HUES64 (cell line): ENCODE results near the gene TMEM119.

Source experiments
- H3K27ac ChIP-seq: 2 replicates; pipeline ENCODE4 v1.7.0; 2013; ENCODE audit warnings: low read depth, low read length, inconsistent platforms
- H3K27me3 ChIP-seq: 2 replicates; pipeline ENCODE4 v1.6.1; 2013; ENCODE audit warnings: mild to moderate bottlenecking, low read length; ENCODE audit not compliant: insufficient read depth
- H3K36me3 ChIP-seq: 2 replicates; pipeline ENCODE4 v1.6.1; 2013; ENCODE audit warnings: mild to moderate bottlenecking, low read length; ENCODE audit not compliant: insufficient read depth
- H3K4me1 ChIP-seq: 2 replicates; pipeline ENCODE4 v1.6.1; 2013; ENCODE audit warnings: mild to moderate bottlenecking, low read length, moderate library complexity; ENCODE audit not compliant: insufficient read depth
- H3K4me3 ChIP-seq: 2 replicates; pipeline ENCODE4 v1.5.1; 2013; ENCODE audit warnings: mild to moderate bottlenecking, low read length, moderate library complexity
- H3K9ac ChIP-seq: 2 replicates; pipeline ENCODE4 v1.6.1; 2013; ENCODE audit warnings: mild to moderate bottlenecking, low read depth, low read length
- H3K9me3 ChIP-seq: 2 replicates; pipeline ENCODE4 v1.6.1; 2013; ENCODE audit warnings: low read depth, low read length; ENCODE audit not compliant: insufficient read depth
- WGBS: fragments of 150-250, 120-280 bp; methylation state at CpG from one replicate; pipeline ENCODE4 v1.1.7; 2013; ENCODE audit warnings: missing lambda C conversion rate; 5-methylcytosine and 5-hydroxymethylcytosine counted together

TMEM119 gene

DNA sequence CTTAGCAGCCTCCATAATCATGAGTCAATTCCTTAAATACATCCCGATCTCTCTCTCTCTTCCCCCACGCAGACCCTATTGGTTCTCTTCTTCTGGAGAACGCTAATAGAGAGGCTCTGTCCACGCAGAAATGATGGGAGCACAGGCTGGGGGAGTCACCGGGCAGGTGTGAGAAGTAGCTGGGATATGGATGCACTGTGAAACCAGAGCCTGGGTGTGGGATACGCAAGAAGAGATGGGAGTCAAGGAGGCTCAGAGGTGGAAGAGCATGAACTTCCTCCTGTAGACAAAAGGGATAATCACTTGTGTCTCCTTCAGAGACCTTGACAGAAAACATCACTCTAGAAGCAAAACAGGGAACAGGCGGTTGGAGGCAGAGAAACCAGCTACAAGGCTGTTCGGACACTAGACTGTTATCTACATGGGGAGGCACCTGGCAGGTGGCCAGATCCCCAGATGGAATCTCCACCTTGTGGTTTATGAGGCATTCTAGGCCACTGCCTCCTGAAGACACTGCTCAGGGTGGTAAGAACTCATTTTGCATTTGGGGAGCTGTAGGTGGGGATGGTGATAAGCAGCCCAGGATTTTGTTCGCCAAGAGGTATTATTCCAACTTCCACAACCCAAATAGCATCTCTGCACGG lies 43.0 kb upstream of the TMEM119 start:
- Histone ChIP-seq H3K9me3 (no peaks in the 10 kb centered on the region), H3K27me3 (no peaks in the 10 kb centered on the region), H3K27ac (no peak overlapping the region), H3K36me3 (peaks cover 18% of the 10 kb centered on the region), H3K4me1 (peaks cover 37% of the 10 kb centered on the region), H3K9ac (no peak overlapping the region), H3K4me3 (no peak overlapping the region)
- WGBS: 89% methylated on average over 10 of the region's 10 CpGs

DNA sequence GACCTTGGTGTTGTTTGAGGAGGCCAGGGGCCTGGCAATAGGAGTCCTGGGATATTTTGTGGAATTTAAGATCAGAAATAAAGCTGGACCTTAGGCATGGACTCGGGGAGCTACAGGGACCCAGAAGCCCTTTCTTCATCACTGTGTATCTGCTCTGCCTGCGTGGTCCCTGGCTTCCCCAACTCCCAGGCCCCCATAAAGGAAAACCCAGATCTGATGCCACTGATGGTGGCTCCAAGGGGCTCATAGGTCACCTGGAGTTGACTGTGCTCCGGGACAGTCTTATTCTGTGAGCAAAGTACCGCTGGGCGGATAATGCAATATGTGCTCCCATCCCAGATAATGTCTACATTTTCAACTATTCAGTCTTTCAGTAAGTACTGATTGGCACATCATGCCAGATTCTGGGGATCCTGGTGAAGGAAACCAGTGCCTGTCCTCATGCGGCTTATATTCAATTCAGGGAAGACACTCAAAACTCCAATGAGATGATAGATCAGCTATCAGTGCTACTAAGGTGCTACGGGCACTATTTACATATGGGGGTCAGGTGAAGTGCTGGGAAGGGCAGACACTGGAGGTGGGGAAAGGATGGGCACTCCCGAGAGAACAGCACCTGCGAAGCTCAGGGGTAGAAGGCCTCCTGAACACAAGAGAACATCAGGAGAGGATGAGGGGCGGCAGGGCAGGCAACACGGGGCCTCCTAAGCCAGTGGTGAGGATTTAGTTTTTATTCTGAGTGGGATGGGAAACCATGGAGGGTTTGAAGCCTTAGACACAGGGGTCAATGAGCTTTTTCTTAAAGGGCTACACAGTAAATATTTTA lies 41.3 kb upstream of the TMEM119 start:
- Histone ChIP-seq H3K36me3 (peaks cover 1% of the 10 kb centered on the region; the same call in 1 of the 2 replicates), H3K9me3 (no peaks in the 10 kb centered on the region), H3K27me3 (no peaks in the 10 kb centered on the region), H3K4me1 (peaks cover 48% of the 10 kb centered on the region), H3K27ac (peak overlapping the region; percentile 93), H3K4me3 (no peak overlapping the region), H3K9ac (peak overlapping the region; percentile 55; the same call in 1 of the 2 replicates)
- 91% methylated on average over 11 of the region's 11 CpGs for WGBS

DNA sequence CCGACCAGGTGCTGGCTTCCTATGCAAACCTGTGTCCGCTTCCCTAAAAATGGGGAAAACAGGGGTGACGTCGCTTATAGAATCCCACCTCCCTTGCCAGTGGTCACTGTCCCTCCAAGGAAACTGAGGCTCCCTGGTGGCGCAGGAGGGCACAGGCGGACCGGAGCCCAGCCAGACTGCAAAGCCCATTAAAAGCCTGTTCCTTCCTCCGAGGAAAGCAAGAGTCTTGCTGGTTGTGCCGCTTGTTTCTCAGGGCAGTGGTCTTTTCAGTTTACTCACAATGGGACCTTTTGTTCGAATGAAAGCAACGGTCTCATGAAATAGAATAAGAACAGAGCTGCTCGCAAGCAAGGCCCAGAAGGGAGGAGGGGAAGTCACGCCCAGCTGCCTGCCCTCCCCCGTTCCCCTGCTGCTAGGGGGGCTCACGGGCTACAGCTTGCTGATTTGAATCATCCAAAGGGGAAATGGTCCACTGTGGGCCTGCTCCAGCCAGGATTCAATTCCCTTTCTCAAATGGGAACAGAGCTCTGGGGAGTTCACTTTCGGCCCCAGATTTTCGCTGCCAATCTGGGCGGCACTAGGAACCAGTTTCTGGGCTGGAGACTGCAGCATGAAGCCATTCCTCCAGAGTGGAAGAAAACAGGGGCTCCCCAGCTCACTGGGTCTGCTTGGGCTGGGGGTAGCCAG lies 40.4 kb upstream of the TMEM119 start:
- peak overlapping the region; percentile 55 for H3K9ac ChIP-seq
- H3K36me3 ChIP-seq: no peaks in the 10 kb centered on the region
- H3K9me3 ChIP-seq: no peaks in the 10 kb centered on the region
- peak overlapping the region; percentile 14; the same call in 1 of the 2 replicates for H3K4me3 ChIP-seq
- WGBS: 23% methylated on average over 18 of the region's 18 CpGs
- H3K4me1 ChIP-seq: peaks cover 50% of the 10 kb centered on the region
- no peaks in the 10 kb centered on the region for H3K27me3 ChIP-seq
- peak overlapping the region; percentile 93 for H3K27ac ChIP-seq

DNA sequence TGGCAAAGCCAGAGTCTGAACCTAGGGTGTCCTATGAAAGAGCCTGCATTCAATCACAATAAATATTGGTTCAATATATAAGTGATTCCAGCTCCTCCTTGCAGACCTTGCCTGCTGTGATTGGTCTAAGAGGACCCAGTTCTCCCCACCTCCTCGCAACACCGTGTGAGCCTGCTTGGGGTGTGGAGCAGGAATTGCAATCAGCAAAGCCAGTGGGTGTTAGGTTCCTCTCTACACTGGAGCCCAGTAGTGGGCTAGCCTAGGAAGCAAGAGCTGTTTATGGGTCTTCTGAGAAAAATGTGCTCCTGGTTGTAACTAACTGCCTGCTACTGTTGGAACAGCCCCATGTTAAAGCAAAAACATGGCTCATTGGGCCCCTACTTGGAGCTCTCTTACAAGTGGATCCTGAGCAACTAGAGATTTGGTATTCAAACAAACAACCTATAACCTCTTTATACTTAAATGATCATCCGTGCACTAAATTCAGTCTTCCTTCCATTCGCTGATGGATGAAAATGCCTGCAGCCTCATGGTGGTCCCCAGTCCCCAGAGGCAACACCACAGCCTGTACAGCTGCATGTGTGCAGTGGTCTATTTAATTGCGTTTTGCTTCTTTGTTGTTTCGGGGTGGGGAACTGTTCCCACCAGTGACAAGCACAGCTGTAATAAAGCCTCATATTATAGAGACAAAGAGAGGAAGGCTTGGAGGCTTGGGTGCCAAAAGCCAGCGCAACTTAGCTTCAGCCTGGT lies 39.5 kb upstream of the TMEM119 start:
- Histone ChIP-seq H3K4me3 (no peak overlapping the region), H3K4me1 (peaks cover 50% of the 10 kb centered on the region), H3K36me3 (no peaks in the 10 kb centered on the region), H3K9me3 (no peaks in the 10 kb centered on the region), H3K27ac (peak overlapping the region; percentile 93; the same call in 1 of the 2 replicates), H3K27me3 (no peaks in the 10 kb centered on the region), H3K9ac (peak overlapping the region; percentile 55; the same call in 1 of the 2 replicates)
- WGBS: 78% methylated on average over 7 of the region's 7 CpGs

- Histone ChIP-seq H3K4me3 (no peak overlapping the region), H3K4me1 (peaks cover 50% of the 10 kb centered on the region), H3K27ac (no peak overlapping the region; the same call in 1 of the 2 replicates), H3K36me3 (no peaks in the 10 kb centered on the region), H3K9ac (peak overlapping the region; percentile 26; the same call in 1 of the 2 replicates), H3K9me3 (no peaks in the 10 kb centered on the region), H3K27me3 (no peaks in the 10 kb centered on the region)
- WGBS: 88% methylated on average over 5 of the region's 6 CpGs
These were observed 38.3 kb upstream of the TMEM119 start for GRCh38 chr12:108635997-108636808.

DNA sequence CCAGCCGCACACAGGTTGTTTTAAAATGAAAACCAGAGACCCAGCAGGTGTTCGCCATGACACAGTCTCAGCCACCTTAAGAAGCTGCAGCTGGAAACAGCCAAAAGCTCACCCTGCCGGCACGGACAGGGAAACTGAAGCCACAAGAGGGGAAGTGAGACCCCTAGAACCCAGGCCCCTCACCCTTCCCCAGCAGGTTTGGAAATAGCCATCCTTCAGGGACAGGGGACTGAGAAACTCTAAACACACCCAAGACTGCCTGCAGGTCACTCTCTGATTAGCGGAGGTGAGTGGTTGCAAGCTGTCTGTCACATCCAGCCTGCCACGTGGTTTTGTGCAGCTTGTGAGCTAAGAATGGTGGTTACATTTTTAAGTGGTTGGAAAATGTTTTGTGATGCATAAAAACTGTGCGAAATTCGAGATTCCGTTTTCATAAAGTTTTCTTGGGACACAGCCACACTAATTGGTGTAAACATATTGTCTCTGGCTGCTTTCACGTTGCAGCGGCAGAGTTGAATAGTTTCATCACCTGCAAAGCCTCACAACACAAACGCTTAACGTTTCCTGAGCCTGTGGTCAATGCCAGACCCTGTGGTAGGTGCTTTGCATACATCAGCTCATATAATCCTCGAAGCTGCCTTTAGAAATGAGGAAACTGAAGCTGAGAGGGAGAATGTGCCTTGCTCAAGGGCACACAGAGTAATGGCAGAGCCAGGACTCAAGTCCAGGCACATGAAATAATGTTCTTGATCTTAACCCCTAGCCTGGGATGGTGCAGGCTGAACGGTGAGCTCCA lies 37.5 kb upstream of the TMEM119 start:
- Histone ChIP-seq H3K36me3 (no peaks in the 10 kb centered on the region), H3K27ac (peak overlapping the region; percentile 24; the same call in 1 of the 2 replicates), H3K9ac (peak overlapping the region; percentile 26; the same call in 1 of the 2 replicates), H3K4me1 (peaks cover 50% of the 10 kb centered on the region), H3K27me3 (no peaks in the 10 kb centered on the region), H3K4me3 (no peak overlapping the region), H3K9me3 (no peaks in the 10 kb centered on the region)
- 51% methylated on average over 15 of the region's 15 CpGs for WGBS

- H3K36me3 ChIP-seq: no peaks in the 10 kb centered on the region
- H3K27me3 ChIP-seq: no peaks in the 10 kb centered on the region
- H3K9ac ChIP-seq: no peak overlapping the region
- no peak overlapping the region for H3K4me3 ChIP-seq
- H3K27ac ChIP-seq: no peak overlapping the region
- H3K9me3 ChIP-seq: no peaks in the 10 kb centered on the region
- H3K4me1 ChIP-seq: peaks cover 50% of the 10 kb centered on the region
- 79% methylated on average over 4 of the region's 4 CpGs for WGBS
These were observed 36.5 kb upstream of the TMEM119 start for GRCh38 chr12:108634341-108634751.

DNA sequence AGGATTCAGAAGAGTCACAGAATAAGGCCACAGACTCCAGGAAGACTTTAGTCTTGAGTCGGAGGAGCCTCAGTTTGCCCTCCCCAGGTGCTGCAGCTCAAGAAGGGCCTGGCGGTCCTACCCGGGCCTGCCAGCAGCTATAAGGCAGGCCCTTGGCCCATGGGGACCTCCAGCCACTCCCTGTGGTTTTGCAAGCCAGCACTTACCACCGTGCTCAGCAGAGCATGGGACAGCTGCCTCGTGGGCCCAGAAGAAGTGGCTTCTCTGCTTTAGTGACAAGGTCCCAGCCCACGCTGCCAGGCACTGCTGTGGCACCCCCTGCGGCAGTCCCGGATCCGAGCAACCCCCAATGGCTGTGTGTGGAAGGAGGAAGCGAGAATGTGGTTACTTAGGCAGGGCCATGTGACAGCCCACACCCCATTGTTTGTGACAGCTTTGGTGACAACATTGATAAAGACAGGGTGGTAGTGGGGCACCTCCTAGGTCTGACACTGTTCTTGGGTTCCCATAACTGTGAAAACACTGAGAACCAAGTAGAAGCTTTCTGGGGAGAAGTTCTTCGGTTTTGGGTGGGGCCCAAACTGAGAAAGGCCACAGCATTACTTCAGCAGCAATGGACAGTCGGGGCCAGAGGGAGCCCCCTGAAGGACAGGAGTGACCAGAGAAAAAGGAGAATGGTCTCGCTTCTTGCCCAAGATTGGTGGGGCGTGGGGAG lies 35.8 kb upstream of the TMEM119 start, which contains the start of gene SELPLG:
SELPLG (minus strand) TSS at position 361 of the 715 bp plus-strand sequence. CDS start 9,587 bp downstream, outside the sequence.
- Histone ChIP-seq H3K27me3 (no peaks in the 10 kb centered on the region), H3K4me1 (peaks cover 45% of the 10 kb centered on the region), H3K9ac (no peak within 1 kb of the TSS), H3K4me3 (no peak within 1 kb of the TSS), H3K27ac (no peak within 1 kb of the TSS), H3K36me3 (no peaks in the 10 kb centered on the region), H3K9me3 (no peaks in the 10 kb centered on the region)
- WGBS: 92% methylated on average over 14 of the region's 14 CpGs

GRCh38 chr12:108633081-108633533 lies 35.2 kb upstream of the TMEM119 start:
- Histone ChIP-seq H3K27me3 (no peaks in the 10 kb centered on the region), H3K4me3 (no peak overlapping the region), H3K9me3 (no peaks in the 10 kb centered on the region), H3K9ac (no peak overlapping the region), H3K27ac (no peak overlapping the region), H3K4me1 (peaks cover 44% of the 10 kb centered on the region), H3K36me3 (no peaks in the 10 kb centered on the region)
- WGBS: 96% methylated on average over 7 of the region's 7 CpGs
